Lower lobe of right lung (tissue), 2 donors: ENCODE measurements around the gene CDC20. TPM values are rescaled to one million over a fixed set of nuclear protein-coding genes. Genes with fewer than 3 reads are reported as not detected.
A peak's percentile ranks its signal among the peaks of the same experiment; 100 is the strongest.

Experiments used
- ATAC-seq, 2 donors: fragments of 200-7000 bp; cut with Tn5 transposase; one replicate each; pipeline ENCODE4 v1.9.1; 2020 to 2022; ENCODE audit warnings: mild to moderate bottlenecking in 2 of 2, moderate library complexity in 2 of 2
- DNase-seq: peaks from one replicate; pipeline ENCODE4 v3.0.0-alpha.2; 2020
- H3K27ac ChIP-seq: fragments of 200-600 bp; one replicate; pipeline ENCODE4 v1.8.0; 2022
- H3K27me3 ChIP-seq: fragments of 200-600 bp; one replicate; pipeline ENCODE4 v1.8.0; 2022; ENCODE audit warnings: low read depth
- H3K36me3 ChIP-seq: fragments of 200-600 bp; one replicate; pipeline ENCODE4 v1.8.0; 2022; ENCODE audit warnings: mild to moderate bottlenecking
- H3K4me1 ChIP-seq: fragments of 200-600 bp; one replicate; pipeline ENCODE4 v1.8.0; 2022
- H3K4me3 ChIP-seq: fragments of 200-600 bp; one replicate; pipeline ENCODE4 v1.8.0; 2022; ENCODE audit warnings: mild to moderate bottlenecking
- H3K9me3 ChIP-seq: fragments of 200-600 bp; one replicate; pipeline ENCODE4 v1.8.0; 2022
- CTCF ChIP-seq: fragments of 200-600 bp; IDR thresholded peaks from one replicate; pipeline ENCODE4 v1.8.0; 2022; ENCODE audit warnings: antibody characterized with exemption, mild to moderate bottlenecking
- intact Hi-C: fragments of 100-400 bp; cut with DNase I; formaldehyde crosslinking; loops from one replicate; pipeline ENCODE4 v1.11.0; 2022
- total RNA-seq: library from RNA; stranded (reverse); fragmentation: NEBNext Ultra II Directional; extraction: Animal tissue kit (Norgen Biotek cat#: 25700); gene quantifications from one replicate; pipeline ENCODE4 v1.2.1, GENCODE V29; 2021
- donor health status: DM: no; HTN: yes; CAD: no; lungs with severe emphysema.

CDC20 gene
- total RNA-seq, 1 donor from 2014 or later = 2.4 TPM

GRCh38 chr1:43352881-43353280 is 5.9 kb upstream of the CDC20 start:
- no peaks in the 10 kb centered on the region for H3K9me3 ChIP-seq
- peaks cover 19% of the 10 kb centered on the region for H3K4me1 ChIP-seq
- intact Hi-C loops = loop anchor here (10.0 kb wide), 1 partner anchor 118 kb away; no protein-coding TSS in a partner anchor
- no peaks in the 10 kb centered on the region for H3K36me3 ChIP-seq
- H3K27me3 ChIP-seq = no peaks in the 10 kb centered on the region
- DNase-seq (no peak), ATAC-seq (no peak)
- H3K4me3 ChIP-seq = no peak overlapping the region
- H3K27ac ChIP-seq = no peak overlapping the region
- TF ChIP-seq CTCF = no peak

- ATAC-seq (no peak), DNase-seq (no peak)
- intact Hi-C loops = loop anchor here (10.0 kb wide), 1 partner anchor 120 kb away; no protein-coding TSS in a partner anchor
- H3K4me3 ChIP-seq = no peak overlapping the region
- no peak overlapping the region for H3K27ac ChIP-seq
- H3K4me1 ChIP-seq = peaks cover 19% of the 10 kb centered on the region
- H3K9me3 ChIP-seq = no peaks in the 10 kb centered on the region
- TF ChIP-seq CTCF = no peak
- no peaks in the 10 kb centered on the region for H3K27me3 ChIP-seq
- no peaks in the 10 kb centered on the region for H3K36me3 ChIP-seq
Observed at GRCh38 chr1:43354471-43354870, 4.3 kb upstream of the CDC20 start.

GRCh38 chr1:43354936-43355335 is 3.8 kb upstream of the CDC20 start:
- intact Hi-C loops = loop anchor here (10.0 kb wide), 1 partner anchor 120 kb away; no protein-coding TSS in a partner anchor
- no peaks in the 10 kb centered on the region for H3K36me3 ChIP-seq

GRCh38 chr1:43357251-43357650 is 1.5 kb upstream of the CDC20 start:
- intact Hi-C loops = loop anchor here (10.0 kb wide), 1 partner anchor 122 kb away; no protein-coding TSS in a partner anchor

More at GRCh38 chr1:43354936-43355335, 3.8 kb upstream of the CDC20 start:
- no peak overlapping the region for H3K4me3 ChIP-seq
- TF ChIP-seq CTCF = no peak
- no peak for DNase-seq
- H3K4me1 ChIP-seq = peaks cover 14% of the 10 kb centered on the region
- H3K9me3 ChIP-seq = no peaks in the 10 kb centered on the region
- H3K27ac ChIP-seq = no peak overlapping the region
- no peak for ATAC-seq
- H3K27me3 ChIP-seq = no peaks in the 10 kb centered on the region

GRCh38 chr1:43358121-43358745 is 548 bp upstream of the CDC20 start:
- H3K9me3 ChIP-seq = no peaks in the 10 kb centered on the region
- DNase-seq (no peak), ATAC-seq (peak; percentile 74 to 78)
- intact Hi-C loops = loop anchor here (10.0 kb wide), 1 partner anchor 123 kb away; no protein-coding TSS in a partner anchor
- peak overlapping the region; percentile 97 for H3K27ac ChIP-seq
- peaks cover 14% of the 10 kb centered on the region for H3K4me1 ChIP-seq
- peak overlapping the region; percentile 83 for H3K4me3 ChIP-seq
- H3K27me3 ChIP-seq = no peaks in the 10 kb centered on the region
- H3K36me3 ChIP-seq = peaks cover 28% of the 10 kb centered on the region
- TF ChIP-seq CTCF = peak; percentile 51

More at GRCh38 chr1:43357251-43357650, 1.5 kb upstream of the CDC20 start:
- Histone ChIP-seq H3K4me1 (peaks cover 14% of the 10 kb centered on the region), H3K4me3 (no peak overlapping the region), H3K27ac (no peak overlapping the region), H3K9me3 (no peaks in the 10 kb centered on the region), H3K36me3 (peaks cover 18% of the 10 kb centered on the region), H3K27me3 (no peaks in the 10 kb centered on the region)
- DNase-seq (no peak), ATAC-seq (no peak)
- no peak for TF ChIP-seq CTCF
